Activated T-cell treated with anti-CD3 and anti-CD28 coated beads, Interleukin-2, amount 50 U/mL, for 48 hours (primary cell): ENCODE measurements around the gene ITGB5.
A peak's percentile ranks its signal among the peaks of the same experiment; 100 is the strongest.

Experiments used
- DNase-seq, 2 experiments: peaks; one replicate each; pipeline ENCODE4 v3.0.0-alpha.2; 2020

The ITGB5 gene

GRCh38 chr3:124887177-124887931 lies at the start of gene ITGB5:
TSS of gene ITGB5 (minus strand) at chr3:124887365. CDS start at chr3:124887000, 365 bp downstream.
- peak; percentile 50 to 63 for DNase-seq

DNA sequence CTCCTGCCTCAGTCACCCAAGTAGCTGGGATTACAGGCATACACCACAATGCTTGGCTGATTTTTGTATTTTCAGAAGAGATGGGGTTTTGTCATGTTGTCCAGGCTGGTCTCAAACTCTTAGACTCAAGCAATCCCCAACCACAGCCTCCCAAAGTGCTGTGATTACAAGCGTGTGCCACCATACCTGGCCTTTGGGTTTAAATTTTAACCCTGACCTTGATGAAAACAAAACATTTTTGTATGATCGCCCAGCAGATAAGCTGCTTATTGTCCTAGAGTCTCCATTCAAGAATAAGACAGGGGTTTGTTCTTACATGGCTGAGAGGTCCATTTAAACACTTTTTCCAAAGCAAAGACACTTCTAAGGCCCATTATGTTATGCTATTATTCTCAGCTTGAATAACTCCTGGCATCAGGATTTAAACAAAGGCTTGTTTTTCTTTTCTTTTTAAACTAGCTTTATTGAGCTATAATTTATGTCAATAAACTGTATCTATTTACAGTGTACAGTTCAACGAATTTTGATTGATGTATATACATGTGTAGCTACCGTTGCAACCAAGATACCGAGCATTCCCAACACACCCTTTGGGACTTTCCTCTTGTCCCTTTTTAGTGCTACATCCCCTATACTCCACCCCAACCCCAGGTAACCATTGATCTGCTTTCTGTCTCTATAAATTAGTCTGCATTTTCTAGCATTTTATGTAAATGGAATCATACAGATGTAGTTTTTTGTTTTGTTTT lies 48.8 kb upstream of the ITGB5 start:
- DNase-seq: no peak

GRCh38 chr3:124935264-124935663 lies 48.1 kb upstream of the ITGB5 start:
- DNase-seq: no peak

DNA sequence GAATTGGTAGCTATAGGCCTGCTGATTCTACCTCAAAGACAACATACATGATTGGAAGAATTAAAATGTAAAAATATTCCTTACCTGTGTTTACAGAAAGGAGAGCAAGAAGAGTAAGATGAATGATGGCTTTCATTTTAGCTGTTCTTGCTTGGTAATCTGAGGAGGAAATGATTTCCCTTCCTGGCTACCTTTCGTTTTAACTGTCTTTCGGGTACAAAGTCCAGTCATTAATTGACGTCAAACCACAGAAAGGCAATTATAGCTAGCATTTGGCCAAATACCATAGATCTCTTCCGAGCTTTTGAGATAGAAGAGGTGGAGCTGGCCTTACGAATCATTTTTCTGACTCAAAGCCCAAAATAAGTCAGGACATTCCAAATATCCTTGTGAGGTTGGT lies 47.4 kb upstream of the ITGB5 start, which contains the start of gene MUC13:
Gene MUC13, minus strand, starts transcription at position 175 of the 400 bp plus-strand sequence. Its CDS starts 39 bp downstream, at position 136.
- no peak for DNase-seq

GRCh38 chr3:124928333-124929202 lies 41.4 kb upstream of the ITGB5 start:
- DNase-seq: peak; percentile 67 to 69

- DNase-seq: no peak
These were observed 40.4 kb upstream of the ITGB5 start for GRCh38 chr3:124927574-124928045.

DNA sequence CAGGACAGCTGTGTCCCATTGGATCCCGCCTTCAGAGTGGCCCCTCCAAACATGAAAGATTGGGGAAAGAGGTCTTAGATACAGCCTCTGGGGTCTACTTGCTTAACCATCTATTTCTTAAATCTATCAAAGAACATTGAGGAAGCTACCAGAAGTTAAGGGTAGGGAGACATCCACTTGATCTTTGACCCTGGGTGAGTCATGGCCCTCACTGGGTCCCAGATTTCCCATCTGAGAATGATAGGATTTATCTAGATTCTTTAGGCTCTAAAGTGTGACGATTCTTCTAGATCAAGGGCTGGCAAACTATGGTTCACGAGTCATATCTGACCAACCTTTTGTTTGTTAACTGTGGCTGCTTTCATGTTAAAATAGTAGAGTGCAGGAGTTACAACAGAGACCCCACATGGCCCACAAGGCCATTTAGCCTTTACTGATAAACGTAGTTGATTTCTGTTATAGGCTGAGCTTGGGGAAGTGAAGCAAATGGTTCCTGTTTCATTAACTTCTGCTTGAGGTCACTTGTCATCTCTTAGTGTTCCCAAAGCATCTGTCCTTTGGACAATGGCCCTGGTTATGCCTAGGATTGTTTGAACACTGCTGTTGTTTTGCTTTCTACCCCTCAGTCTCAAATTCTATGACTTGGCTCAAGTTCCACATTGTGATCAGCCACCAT lies 39.4 kb upstream of the ITGB5 start:
- no peak for DNase-seq

DNA sequence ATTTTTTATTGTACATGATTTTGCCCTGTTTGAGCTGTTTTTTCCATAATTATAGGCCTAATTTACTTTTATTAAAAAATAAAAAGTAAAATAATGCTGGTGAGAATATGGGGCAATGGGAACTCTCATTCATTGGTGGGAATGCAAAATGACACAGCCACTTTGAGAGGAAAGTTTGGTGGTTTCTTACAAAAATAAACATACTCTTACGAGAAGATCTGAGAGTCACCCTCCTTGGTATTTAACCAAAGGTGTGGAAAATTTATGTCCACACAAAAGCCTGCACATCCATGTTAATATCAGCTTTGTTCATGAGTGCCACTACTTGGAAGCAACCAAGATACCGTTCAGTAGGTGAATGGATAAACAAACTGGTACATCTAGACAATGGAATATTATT lies 37.6 kb upstream of the ITGB5 start:
- no peak for DNase-seq

- DNase-seq: no peak
These were observed 36.7 kb upstream of the ITGB5 start for GRCh38 chr3:124923833-124924232.

- DNase-seq: no peak
These were observed 33.6 kb upstream of the ITGB5 start for GRCh38 chr3:124920718-124921117.

DNA sequence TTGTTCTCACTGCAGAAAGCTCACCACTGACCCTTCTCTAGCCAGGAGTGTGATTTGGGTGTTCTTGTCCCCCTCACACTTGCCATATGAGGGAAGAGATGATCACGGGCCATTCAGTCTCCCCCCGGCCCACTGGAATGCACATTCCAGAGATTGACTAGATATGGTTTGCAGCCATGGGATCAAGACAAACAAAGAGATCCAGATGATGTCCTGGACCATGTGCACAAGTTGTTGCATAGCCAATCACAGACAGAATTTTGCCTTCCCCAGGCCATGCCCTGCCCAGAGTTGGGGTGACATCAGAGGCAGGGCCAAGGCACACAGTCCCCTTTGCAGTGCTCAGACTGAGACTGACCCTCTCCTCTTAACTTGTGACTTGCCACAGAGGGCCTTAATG lies 32.6 kb upstream of the ITGB5 start:
- DNase-seq: no peak

DNA sequence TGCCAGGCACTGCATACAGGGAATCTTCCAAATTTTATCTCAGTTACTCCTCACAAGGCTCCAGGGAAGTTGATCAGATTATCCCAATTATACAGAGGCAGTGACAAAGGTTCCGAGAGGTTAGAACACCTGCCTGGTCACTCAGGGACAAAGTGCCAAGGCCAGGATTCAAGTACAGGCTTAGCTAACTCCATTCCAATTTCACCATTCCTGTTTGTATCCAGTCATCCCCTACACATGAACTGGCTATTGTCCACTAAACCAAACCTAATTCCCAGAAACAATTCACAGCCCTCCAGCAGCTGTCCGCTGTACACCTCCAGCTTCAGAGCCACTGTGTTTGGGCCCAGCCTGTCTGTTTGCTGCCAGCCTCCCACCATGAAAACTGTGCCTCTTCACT lies 31.4 kb upstream of the ITGB5 start:
- DNase-seq: no peak

DNA sequence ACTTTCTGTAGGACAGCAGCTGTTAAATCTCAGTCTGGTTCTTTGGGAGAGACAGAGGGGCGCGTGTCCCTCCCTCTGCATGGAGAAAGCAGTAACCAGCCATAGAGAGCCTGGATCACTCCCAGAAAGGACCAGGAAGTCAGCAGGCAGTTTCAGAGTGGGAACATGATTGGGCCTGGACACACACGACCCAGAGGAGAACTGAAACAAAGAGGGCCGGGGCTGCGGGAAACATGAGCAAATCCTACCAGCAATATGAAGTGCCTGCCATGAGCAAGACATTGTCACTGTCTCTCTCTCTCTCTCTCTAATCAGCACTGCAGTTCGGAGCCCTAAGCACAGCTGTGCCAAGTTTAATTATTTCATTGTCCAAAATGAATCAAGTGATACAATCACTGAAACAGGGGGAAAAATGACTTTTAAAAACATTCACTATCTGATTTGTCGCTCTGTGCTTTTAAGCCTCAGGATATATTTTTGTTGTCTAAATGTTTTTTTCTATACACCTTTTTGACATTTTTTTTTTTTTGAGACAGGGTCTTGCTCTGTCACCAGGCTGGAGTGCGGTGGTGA lies 29.8 kb upstream of the ITGB5 start:
- no peak for DNase-seq

DNA sequence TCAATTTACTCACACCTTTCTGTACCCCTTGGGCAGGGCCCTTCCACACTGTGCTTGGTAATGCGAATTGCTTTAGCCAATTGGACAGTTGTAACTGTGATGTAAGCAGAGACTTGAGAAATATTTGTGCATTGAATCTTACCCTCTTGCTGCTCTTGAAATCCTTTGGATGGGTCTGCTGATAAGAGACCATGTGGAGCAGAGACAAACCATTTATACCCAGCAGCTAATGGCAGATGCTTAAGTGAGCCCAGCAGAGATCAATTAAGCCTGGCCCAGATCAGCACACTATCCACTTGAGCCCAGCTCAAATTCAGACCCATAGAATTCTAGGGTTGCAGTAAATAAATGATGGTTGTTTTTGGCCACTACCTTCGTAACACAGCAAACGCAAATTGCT lies 28.1 kb upstream of the ITGB5 start:
- DNase-seq: no peak

DNA sequence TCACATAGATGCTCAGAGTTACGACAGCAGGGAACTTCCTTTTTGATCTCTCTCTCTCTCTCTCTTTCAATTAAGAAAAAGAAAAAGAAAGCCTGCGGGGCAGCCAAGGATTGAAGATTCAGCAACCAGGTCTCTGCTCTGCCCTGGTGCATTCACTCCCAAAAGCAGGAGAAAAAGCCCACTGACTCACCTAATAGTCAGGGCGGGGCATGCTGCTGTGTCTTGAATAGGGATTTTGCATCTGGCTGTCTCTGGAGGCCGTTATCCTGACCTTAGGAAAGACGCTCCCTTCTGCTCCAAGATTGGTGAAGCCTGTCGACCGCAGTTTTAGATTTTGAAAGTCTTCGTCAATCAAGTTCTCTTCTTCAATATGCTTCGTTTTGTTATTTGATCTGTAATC lies 20.8 kb upstream of the ITGB5 start:
- no peak for DNase-seq

- no peak for DNase-seq
These were observed 17.8 kb upstream of the ITGB5 start for GRCh38 chr3:124904835-124905492.

DNA sequence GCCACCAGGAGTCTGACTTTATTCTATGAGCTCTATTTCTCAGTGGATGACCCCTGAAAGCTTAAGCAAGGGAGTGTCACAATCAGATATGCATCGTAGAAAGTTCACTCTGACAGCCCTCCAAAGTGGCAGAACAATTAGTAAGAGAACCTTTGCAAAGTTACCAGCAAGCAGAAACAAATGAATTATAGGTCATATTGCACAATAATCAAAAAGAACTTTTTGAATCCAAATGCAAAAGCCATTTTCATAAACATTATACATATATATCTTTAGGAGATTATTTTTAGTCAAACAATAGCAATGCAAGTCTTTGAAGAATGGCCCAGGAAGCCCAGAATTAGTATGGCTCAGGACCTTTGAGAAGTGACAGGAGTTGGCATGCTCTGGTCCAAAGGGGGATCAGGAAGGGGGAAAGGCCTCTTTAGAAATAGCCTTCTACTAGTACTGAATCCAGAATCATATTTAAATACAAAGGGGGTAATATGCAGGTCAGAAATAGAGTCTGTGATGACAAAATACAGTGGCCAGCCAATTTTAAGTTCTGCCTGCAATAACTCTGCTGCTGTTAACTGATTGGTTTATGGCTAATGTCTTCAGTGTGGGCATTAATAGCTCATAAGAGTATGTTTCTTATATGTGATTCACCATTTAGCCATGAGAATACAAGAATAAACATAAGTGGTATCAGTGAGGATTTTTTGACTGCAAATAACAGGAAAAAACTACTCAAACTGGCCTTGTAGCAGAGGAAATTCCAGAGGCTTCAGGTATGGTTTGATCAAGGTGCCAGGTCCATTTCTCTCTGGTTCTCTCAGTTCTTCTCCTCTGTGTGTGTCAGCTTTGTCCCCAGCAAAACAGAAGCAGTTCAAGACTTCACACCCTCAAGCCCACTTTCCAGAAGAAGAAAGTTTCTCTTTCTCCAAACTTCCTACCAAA lies 17.0 kb upstream of the ITGB5 start:
- no peak for DNase-seq

GRCh38 chr3:124896824-124897526 lies 9.8 kb upstream of the ITGB5 start:
- DNase-seq: no peak

DNA sequence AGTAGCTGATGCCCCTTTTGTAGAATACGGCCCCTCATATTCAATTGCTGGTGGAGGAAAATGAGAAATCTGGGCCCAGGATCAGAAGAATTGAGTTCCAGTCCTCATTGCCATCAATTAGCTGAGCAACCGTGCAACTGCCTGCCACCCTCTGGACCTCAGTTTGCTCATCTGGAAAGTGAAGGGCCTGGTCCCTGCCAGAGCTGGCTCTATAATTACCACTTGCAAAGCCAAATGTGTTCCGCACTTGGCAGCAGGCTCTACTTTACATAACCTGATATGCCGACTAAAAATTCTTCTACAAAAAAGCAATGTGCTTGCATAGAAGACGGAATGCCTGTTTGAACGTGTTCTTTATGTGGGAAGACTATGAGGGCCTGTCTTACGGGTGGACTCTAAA lies 8.6 kb upstream of the ITGB5 start:
- no peak for DNase-seq

DNA sequence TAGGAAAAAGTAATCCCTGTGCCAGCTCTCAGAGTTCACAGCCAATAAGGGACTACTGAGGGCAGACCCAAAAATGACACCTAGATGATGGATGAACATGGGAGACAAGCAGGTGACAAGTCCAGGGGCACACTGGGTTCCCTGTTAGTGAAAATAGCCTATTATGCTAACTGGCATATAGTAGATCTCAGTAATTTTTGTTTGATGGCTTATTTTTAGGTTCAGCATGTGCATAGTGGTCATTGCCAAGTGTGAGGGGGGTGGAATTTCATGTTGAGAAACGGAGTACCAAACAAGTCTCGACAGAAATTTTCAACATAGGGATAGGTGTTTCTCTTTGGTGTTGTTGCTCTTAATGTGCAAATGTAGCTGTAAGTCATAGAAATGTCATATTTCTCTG lies 6.4 kb upstream of the ITGB5 start:
- no peak for DNase-seq
